AG04449 (cell line): ENCODE data around the gene LRRN3.

ENCODE experiments used
- CTCF ChIA-PET: fragments of 350-600 bp; formaldehyde crosslinking; extraction: SDS; loops from one replicate; lab custom pipeline; 2021; ENCODE audit warnings: antibody characterized with exemption; lab: Yijun Ruan, JAX
- POLR2A ChIA-PET: fragments of 400-600, 350-600 bp; formaldehyde crosslinking; extraction: SDS; loops from one replicate; lab custom pipeline; 2020; ENCODE audit warnings: antibody characterized with exemption, inconsistent platforms; lab: Yijun Ruan, JAX
- DNase-seq: peaks from one replicate; pipeline ENCODE4 v3.0.0-alpha.2; 2010; ENCODE audit warnings: low read depth, low spot score
- H3K4me3 ChIP-seq: 2 replicates; pipeline ENCODE4 v1.5.1; 2011; ENCODE audit warnings: low read depth, mild to moderate bottlenecking, control low read depth, low read length
- TF ChIP-seq, protein P1 (sequence below): IDR thresholded peaks from one replicate; pipeline ENCODE4 v1.5.1; 2011; ENCODE audit warnings: mild to moderate bottlenecking, moderate library complexity, low read length, control low read depth, inconsistent platforms; ENCODE audit not compliant: insufficient read depth; ENCODE audit errors: missing control alignments

The LRRN3 gene

DNA sequence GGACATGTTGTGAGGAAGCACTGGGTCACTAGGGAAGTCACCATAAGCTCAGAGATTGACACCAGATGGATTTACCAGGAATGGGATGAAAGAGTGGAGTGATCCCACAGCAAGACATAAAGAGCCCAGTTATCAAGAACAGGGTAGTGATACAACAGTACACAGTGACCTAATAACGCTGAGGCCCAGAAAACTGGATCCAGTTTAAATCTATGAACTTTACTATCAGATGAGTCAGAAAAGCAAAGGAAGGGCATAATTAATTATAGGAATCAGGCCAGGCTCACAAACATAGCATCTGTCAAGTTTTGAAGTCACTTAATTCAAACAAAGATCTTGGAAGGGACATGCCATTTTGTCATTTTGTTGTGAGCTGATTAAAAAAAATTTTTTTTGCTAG lies 73.5 kb downstream of the LRRN3 start:
- no peak overlapping the region for H3K4me3 ChIP-seq
- POLR2A ChIA-PET, result no interaction called here
- TF ChIP-seq, protein P1, sequence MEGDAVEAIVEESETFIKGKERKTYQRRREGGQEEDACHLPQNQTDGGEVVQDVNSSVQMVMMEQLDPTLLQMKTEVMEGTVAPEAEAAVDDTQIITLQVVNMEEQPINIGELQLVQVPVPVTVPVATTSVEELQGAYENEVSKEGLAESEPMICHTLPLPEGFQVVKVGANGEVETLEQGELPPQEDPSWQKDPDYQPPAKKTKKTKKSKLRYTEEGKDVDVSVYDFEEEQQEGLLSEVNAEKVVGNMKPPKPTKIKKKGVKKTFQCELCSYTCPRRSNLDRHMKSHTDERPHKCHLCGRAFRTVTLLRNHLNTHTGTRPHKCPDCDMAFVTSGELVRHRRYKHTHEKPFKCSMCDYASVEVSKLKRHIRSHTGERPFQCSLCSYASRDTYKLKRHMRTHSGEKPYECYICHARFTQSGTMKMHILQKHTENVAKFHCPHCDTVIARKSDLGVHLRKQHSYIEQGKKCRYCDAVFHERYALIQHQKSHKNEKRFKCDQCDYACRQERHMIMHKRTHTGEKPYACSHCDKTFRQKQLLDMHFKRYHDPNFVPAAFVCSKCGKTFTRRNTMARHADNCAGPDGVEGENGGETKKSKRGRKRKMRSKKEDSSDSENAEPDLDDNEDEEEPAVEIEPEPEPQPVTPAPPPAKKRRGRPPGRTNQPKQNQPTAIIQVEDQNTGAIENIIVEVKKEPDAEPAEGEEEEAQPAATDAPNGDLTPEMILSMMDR, result no peak
- CTCF ChIA-PET, result no interaction called here
- no peak for DNase-seq

GRCh38 chr7:111168182-111168581 lies 77.3 kb downstream of the LRRN3 start:
- ChIA-PET POLR2A (no interaction called here), CTCF (no interaction called here)
- H3K4me3 ChIP-seq, result no peak overlapping the region
- no peak for DNase-seq
- TF ChIP-seq, protein P1, result no peak

- no peak for DNase-seq
- H3K4me3 ChIP-seq, result no peak overlapping the region
- CTCF ChIA-PET, result interaction anchor here (1.1 to 1.3 kb wide), 2 partner anchors 24 to 558 kb away, joined by 3 to 4 read pairs; no protein-coding TSS in a partner anchor
- TF ChIP-seq, protein P1, result no peak
- POLR2A ChIA-PET, result interaction anchor here (0.5 kb wide), 1 partner anchor 94 kb away, joined by 3 read pairs; no protein-coding TSS in a partner anchor
Measured at GRCh38 chr7:111172564-111173257, 81.8 kb downstream of the LRRN3 start.

GRCh38 chr7:111173528-111173927 lies 82.6 kb downstream of the LRRN3 start:
- POLR2A ChIA-PET, result no interaction called here
- DNase-seq, result no peak
- CTCF ChIA-PET, result interaction anchor here (1.1 kb wide), 1 partner anchor 23 kb away, joined by 4 read pairs; no protein-coding TSS in a partner anchor
- H3K4me3 ChIP-seq, result no peak overlapping the region
- TF ChIP-seq, protein P1, result no peak

GRCh38 chr7:111173990-111174389 lies 83.1 kb downstream of the LRRN3 start:
- DNase-seq, result no peak
- CTCF ChIA-PET, result interaction anchor here (1.1 kb wide), 1 partner anchor 23 kb away, joined by 4 read pairs; no protein-coding TSS in a partner anchor
- TF ChIP-seq, protein P1, result no peak
- POLR2A ChIA-PET, result no interaction called here
- no peak overlapping the region for H3K4me3 ChIP-seq

GRCh38 chr7:111174510-111174909 lies 83.6 kb downstream of the LRRN3 start:
- POLR2A ChIA-PET, result no interaction called here
- CTCF ChIA-PET, result no interaction called here
- TF ChIP-seq, protein P1, result no peak
- H3K4me3 ChIP-seq, result no peak overlapping the region
- no peak for DNase-seq
